Daoy (cell line): Measurements from ENCODE around the gene GABARAPL1. TPM values are rescaled to one million over a fixed set of nuclear protein-coding genes. Genes with fewer than 3 reads are reported as not detected.
A peak's percentile ranks its signal among the peaks of the same experiment; 100 is the strongest.
"Not testable (repeated sequence)": the region's sequence is repeated elsewhere in the genome, so short reads cannot be mapped to it uniquely, and the experiment has no call there.

Source experiments
- DNase-seq: peaks from one replicate; pipeline ENCODE4 v3.0.0-alpha.2; 2015; ENCODE audit warnings: low read depth
- total RNA-seq: library from RNA; depleted of rRNA; stranded (reverse); fragments of >200 nt; shearing (Covaris generic); gene quantifications from 2 replicates; pipeline ENCODE4 v1.2.3, GENCODE V29; 2014

The GABARAPL1 gene
- total RNA-seq, 1 experiment from 2014 or later: 14.5 TPM

DNA sequence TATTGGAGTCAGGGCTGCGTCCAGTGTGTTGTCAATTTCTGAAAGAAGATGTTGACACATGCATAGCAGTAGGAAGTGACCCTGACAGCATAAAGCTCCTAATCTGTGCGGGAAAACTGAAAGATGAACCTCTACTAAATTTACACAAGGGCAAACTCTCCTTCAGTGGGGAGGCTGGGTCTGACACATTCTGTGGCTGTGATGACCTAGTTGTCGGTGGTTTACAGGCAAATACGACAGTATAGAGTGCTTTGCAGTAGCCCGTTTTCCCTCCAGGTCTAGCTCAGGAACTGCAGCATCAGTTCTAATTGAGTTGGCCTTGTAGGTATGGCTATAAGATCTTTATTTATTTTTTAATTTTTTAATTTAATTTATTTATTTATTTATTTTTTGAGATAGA, 14.8 kb upstream of the GABARAPL1 start:
- DNase-seq: no peak

DNA sequence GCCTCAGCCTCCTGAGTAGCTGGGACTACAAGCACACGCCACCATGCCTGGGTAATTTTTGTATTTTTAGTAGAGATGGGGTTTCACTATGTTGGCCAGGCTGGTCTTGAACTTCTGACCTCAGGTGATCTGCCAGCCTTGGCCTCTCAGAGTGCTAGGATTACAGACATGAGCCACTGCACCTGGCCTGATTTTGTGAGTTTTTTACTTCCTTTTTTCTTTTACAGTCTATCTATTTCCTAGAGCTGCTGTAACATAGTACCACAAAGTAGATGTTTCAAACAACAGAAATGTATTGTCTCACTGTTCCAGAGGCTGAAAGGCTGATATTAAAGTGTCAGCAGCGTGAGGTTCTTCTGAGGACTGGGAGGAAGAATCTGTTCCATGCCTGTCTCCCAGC, 8.2 kb upstream of the GABARAPL1 start:
- not testable (repeated sequence) for DNase-seq

DNA sequence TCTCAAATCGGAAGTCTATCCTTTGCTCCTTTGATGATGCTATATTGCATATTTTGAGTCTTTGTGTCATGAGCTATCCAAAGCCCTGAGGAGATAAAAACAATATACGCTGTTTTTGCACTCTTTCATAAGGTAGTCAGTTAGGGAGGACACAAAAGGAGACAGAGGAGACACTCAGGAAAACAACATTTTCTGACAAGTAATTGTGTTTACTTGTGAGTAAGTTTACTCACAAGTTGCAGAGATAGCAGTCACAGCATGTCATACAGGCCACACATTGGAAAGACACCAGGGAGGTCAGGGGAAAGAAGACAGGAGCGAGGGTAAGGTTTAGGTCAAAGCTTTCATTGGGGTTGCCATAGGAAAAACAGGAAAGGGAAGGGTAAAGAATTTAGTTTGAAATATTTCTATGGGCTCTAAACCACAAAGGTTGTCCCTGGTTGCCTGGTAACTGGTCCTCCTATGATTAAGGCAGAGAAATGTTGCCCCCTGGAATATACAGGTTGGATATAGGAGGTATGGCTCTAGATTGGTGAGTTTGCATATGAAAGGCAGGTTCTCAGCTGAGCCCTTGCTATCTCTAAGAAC, 7.4 kb upstream of the GABARAPL1 start:
- no peak for DNase-seq

DNA sequence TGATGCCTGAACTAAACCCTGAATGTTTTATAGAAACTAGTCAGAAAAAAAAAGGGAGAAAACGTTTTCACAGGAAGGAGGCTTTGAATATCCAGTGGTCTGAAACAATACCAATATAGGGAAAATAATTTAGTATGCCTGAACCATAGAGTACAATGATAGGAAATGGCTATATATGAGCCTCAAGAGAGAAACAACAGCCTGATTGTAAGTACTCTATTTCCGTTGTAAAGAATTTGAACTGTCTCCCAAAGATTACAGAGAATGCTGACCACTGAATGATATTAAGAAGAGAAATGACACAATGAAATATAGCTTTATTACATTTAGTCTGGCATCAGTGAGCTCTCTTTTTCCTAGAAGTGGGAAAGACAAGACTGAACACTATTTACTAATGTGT, 5.5 kb upstream of the GABARAPL1 start:
- DNase-seq: no peak

DNA sequence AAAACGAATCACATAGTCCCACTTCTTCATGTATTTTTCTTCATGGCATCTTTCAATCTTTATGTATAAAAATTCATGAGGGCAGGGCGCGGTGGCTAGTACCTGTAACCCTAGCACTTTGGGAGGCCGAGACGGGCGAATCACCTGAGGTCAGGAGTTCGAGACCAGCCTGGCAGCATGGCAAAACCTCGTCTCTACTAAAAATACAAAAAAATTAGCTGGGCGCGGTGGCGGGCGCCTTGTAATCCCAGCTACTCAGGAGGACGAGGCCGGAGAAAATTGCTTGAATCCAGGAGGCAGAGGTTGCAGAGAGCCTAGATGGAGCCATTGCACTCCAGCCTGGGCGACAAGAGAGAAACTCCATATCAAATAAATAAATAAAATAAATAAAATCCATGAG, 2.5 kb upstream of the GABARAPL1 start:
- DNase-seq: no peak

DNA sequence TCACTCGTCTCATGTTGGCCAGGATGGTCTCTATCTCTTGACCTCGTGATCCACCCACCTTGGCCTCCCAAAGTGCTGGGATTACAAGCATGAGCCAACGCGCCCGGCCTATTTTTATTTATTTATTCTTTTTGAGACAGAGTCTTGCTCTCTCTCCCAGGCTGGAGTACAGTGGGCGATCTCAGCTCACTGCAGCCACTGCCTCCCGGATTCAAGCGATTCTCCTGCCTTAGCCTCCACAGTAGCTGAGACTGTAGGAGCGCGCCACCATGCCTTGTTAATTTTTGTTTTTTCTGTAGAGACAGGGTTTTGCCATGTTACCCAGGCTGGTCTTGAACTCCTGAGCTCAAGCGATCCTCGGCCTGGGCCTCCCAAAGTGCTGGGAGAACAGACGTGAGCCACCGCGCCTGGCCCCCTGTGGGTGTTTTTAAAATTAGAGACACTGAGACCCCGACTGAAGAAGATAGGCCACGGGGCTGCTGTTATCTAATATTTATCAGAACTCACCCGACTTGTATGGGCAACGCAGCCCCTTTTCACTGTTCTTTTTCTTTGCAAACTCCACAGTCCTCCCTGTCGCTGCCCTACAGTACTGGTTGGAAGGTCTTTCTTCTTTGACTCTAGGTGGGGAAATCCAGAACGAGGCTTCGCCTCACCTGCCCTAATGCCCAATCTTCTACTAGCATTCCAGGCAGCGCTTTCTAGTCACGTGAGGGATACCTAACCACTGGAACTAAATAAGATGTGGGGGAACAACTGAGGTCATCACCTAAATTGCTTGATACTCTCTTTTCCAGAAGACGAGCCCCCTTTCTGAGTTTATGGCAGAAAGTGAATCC, 1.4 kb upstream of the GABARAPL1 start:
- peak; percentile 2 for DNase-seq

DNA sequence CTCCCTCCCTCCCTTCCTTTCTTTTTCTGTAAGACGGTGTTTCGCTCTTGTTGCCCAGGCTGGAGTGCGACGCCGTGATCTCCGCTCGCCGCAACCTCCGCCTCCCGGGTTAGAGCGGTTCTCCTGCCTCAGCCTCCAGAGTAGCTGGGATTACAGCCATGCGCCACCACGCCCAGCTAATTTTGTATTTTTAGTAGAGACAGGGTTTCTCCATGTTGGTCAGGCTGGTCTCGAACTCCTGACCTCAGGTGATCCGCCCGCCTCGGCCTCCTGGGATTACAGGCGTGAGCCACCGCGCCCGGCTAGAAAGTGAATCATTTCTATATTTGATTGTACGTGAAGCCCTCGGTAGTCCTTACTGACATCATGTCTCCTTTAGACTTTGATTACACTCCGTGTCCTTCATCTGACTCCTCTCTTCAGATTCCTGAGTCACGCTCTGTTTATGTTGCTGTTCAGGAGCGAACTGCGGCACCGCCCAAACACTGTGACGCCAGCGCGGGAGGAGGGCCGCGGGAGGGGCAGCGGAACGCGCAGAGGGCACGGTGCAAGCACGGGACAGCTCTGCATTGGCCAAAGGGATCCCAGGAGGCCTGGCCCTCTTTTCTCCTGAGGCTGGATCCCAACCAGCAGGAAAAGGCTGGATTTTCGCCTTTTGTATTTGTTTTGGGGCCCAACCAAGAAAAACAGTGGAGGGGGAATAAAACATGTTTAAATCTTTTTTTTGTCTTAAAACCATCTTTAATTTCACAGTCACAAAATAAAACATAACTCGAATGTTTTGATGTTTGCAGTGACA, 538 bp upstream of the GABARAPL1 start:
- DNase-seq: peak; percentile 94

DNA sequence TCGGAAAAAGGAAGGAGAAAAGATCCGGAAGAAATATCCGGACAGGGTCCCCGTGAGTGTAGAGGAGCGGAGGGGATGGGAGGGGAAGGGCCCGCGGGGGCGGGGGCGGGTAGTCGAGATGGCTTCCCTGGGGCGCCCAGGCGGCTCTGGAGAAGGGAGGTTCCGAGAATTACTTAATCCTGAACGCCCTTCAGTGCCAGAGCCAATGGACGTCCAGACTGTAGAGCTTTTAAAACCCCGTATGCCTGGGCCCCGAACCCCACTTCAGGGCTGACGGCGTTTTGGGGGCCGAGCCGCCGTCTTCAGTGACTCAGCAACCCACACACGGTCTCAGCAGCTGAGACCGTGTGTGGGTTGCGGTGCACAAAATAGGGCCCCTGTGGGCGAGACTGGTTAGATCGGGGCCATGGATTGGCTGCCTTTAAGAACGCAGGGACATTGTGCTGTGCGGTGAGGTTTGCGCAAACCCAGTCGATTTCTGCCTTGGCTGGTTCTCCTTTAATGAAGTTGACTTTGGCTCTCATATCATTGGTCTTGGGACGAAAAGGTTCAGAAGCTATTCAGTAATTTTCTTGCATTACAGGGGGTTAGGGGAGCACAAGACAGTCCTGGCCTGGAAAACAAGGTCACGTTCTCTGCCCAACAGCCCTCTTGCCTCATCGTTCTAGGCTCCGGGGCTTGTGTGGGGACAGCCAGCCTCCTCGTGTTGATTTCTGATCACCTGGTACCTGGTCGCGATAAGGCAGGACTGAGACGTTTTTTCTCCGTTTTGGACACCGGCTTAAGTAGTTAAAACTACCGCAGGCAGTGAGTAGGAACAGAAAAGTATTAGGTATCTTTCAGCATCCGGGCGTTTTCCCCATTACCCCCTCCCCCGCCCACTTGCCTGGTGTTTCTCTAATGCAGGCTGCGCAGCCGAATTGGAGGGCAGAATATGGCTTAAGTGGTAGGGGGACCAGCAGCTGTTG, 775 bp downstream of the GABARAPL1 start:
- DNase-seq: peak; percentile 65

DNA sequence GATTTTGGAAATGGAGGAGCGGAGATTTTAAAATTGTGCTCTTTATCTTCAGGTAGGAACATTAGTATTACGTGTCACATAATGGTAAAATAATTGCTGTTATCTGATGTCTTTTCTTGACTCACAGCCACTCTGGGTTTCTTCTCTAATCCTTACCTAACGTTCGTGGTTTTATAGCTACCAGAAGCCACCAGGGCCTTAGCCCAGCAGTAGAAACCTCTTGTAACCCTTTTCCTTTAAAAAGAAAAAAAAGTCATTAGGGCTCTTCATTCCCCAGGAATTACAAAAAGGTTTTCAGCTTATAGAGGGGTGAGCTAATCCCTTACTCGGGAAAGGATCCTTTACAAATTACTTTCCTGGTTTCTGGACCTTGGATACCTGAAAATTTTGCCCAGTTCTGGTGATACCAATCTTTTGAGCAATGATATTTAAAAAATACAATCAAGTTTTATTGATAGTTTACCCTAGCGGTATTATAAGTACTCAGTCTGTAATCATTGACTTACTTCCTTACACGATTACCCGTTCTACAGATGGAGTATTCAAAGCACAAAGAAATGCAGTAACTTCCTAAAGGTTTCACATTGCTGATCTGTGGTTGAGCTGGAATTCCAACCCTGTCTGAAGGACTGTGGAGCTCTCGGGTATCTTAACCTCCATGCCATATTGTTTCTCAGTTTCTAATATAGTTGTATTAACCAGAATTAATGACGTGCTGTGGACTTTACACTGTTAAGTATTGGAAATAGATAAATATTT, 1.6 kb downstream of the GABARAPL1 start:
- DNase-seq: peak; percentile 30

DNA sequence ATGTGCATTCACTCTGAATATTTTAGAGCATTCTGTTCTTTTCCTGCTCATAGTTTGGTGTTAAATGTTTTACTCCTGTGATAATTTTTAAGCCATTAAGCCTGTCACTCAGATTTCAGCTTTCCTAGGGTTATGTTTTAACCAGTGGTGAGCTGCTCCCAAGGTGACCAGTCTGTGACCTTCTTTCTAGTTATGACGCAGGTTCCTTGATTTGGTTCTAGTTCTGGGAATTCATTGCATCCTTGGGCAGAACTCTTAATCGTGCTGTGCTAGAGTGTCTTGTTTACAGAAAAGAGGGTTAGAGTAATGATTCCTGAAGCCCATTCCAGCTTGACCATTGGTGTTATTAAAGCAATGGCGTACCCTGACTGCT, 2.2 kb downstream of the GABARAPL1 start:
- DNase-seq: no peak

DNA sequence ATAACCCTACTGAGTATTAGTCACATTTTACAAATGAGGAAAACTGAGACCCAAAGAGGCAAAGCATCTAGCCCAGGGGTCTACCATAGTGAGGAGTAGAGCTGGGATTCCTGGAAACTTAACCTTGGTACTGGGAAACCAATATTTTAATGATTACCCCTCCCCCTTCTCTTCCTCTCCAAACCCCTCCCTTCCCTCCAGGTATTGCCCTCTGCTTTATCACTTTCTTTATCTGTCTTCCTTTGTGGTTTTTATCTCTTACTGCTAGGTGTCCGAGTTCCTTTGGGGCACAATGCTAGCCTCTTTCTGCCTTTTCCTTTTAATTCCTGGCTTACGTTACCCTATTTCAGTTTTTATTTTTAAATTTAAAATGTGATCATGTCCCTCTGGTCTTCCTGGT, 2.8 kb downstream of the GABARAPL1 start:
- DNase-seq: no peak

DNA sequence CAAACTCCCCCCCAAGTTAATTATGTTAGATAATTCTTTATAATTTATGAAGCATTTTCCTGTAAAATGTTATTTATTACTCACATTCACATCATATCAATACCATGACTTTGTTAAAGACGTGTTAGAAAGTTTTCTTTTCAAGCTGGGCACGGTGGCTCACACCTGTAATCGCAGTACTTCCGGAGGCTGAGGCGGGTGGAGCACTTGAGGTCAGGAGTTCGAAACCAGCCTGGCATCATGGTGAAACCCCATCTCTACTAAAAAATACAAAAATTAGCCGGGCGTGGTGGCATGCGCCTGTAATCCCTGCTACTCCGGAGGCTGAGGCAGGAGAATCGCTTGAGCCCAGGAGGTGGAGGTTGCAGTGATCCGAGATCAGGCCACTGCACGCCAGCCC, 3.3 kb downstream of the GABARAPL1 start:
- not testable (repeated sequence) for DNase-seq

DNA sequence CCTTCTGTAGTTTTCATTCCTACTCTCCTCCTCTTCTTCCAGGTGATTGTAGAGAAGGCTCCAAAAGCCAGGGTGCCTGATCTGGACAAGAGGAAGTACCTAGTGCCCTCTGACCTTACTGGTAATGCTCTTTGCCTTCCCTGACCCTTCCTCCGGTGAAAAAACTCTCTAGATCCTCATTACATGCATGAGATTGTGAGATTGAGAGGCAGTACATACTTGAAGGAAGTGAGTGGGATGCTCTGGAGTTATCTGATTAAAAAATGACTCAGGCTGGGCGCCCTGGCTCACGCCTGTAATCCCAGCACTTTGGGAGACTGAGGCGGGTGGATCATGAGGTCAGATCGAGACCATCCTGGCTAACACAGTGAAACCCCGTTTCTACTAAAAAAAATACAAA, 5.3 kb downstream of the GABARAPL1 start:
- DNase-seq: no peak

DNA sequence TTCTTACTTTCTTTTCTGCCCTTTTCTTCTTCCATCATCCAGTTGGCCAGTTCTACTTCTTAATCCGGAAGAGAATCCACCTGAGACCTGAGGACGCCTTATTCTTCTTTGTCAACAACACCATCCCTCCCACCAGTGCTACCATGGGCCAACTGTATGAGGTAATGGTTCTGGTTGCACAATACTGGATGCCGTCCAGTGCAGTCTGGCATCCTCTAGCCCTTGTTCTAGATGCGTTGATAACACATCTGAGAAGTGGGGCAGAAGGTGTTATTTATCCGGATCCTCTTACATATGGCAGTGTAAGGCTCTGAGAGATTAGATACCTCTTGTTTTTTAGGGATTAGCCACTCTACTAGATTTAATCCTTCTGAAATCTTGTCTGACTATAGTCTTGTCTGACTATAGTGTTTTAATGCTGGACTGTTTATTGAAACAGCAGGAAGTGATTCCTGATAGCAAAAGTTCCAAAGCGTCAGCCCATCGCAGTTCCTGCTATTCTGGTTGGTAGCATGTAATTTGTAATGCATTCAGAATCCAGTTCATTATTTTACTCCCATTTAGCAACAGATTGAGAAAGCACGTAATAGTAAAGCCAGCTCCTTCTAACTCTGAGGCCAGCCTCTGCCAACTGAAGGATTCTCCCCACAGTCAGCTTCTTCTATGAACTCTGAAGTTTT, 7.9 kb downstream of the GABARAPL1 start:
- no peak for DNase-seq

DNA sequence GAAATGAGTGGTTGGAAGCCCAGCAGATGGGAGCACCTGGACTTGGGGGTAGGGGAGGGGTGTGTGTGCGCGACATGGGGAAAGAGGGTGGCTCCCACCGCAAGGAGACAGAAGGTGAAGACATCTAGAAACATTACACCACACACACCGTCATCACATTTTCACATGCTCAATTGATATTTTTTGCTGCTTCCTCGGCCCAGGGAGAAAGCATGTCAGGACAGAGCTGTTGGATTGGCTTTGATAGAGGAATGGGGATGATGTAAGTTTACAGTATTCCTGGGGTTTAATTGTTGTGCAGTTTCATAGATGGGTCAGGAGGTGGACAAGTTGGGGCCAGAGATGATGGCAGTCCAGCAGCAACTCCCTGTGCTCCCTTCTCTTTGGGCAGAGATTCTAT, 9.2 kb downstream of the GABARAPL1 start:
- no peak for DNase-seq

DNA sequence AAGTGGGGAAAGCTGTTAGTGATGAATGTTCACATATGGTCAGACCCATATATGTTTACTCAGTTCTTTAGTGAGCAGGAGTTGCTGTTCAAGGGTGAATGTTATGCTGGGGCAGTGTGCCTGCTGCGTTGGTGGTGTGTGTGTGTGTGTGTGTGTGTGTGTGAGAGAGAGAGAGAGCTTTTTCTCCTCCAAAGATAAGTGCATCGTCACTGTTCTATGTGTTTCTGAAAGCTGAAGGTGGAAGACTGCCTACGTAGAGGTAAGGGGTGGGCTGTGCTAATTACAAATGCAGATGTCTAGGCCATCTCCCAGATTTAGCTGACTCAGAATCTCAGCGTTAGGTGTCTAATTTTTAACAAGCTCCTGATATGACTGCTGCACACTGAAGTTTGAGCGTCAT, 10.5 kb downstream of the GABARAPL1 start:
- DNase-seq: no peak

DNA sequence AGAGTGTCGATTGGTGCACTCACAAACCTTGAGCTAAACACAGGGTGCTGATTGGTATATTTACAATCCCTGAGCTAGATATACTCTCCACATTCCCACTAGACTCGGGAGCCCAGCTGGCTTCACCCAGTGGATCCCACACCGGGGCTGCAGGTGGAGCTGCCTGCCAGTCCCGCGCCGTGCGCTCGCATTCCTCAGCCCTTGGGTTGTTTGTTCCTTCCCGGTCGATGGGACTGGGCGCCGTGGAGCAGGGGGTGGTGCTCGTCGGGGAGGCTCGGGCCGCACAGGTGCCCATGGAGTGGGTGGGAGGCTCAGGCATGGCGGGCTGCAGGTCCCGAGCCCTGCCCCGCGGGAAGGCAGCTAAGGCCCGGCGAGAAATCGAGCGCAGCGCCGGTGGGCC, 12.7 kb downstream of the GABARAPL1 start:
- DNase-seq: not testable (repeated sequence)

DNA sequence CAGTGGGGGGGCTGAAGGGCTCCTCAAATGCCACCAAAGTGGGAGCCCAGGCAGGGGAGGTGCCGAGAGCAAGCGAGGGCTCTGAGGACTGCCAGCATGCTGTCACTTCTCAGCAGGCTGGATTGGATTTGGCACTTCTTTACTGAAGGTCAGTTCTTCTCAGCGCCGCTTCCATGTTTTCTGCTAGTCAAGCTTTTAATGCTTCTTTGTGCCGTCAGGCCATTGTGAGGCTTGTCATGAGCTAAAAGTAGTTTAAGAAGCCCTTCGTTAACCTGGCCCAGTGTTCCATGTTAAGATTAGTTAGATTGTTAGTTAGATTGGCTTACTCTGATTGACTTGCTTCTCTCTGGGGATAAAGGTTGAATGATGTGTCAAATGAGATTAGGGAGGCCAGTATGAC, 13.4 kb downstream of the GABARAPL1 start:
- no peak for DNase-seq

DNA sequence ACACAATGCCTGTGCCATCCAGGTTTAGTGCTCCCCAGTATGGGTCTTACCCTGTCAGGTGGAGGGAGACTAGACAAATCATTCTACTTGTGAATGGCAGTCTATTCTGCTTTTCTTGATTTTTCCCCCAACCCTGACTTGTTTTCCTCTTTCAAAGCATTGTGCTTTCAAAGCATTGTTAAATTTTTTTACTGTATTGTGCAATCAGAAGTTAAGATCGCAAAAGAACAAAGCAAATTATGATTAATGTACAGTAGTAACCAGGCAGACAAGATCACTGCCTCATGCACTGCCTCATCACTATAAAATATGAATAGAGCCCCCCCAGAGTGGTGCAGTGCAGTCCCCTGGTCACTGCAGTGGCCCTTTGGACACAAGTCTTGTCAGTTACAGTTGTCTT, 14.1 kb downstream of the GABARAPL1 start:
- DNase-seq: no peak

DNA sequence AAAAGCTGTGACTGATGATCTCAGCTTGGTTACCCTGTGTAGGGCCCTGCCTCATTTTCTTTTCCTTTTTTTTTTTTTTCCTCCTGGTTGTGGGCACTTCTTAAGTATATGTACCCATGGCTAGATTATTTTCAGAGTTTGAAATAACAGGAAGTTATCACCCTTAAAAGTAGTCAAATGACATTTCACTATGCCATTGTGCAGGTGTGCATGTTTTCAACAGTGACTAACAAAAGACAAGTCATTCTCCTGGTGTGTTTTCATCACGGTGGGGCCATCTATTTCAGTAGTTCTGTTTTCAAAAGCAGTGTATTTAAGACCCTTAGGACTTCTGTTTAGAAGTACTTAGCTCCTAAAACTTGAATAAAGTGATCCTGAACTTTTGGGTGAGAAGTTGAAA, 15.0 kb downstream of the GABARAPL1 start:
- DNase-seq: no peak
